ENCODE measurements around the gene SLC43A3.

Gene SLC43A3

DNA sequence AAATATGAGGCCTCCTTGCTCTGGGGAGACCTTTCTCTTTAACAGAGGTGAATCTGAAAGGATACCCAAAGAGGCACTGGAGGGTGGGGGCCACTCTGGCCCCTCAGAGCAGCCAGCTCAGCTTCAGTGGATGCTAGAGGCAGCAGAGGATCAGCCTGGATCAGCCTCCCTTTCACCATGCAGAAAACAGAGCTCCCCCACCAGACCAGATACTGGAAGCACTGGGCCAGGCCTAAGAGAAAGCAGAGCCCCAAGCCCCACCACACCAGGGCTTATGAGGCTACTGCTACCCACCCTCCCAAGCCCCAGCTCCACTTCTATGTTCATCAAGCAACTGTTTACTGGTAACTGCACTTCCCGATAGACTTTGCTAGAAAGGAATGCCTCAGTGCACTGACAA lies 4.0 kb upstream of the SLC43A3 start:
- no peak for DNase-seq (ENCODE audit: low spot score)
- in situ Hi-C loops (cut with MboI; ENCODE audit: low sequenced_read_pairs, unreplicated experiment) = no loop called here
- TF ChIP-seq, protein P1, sequence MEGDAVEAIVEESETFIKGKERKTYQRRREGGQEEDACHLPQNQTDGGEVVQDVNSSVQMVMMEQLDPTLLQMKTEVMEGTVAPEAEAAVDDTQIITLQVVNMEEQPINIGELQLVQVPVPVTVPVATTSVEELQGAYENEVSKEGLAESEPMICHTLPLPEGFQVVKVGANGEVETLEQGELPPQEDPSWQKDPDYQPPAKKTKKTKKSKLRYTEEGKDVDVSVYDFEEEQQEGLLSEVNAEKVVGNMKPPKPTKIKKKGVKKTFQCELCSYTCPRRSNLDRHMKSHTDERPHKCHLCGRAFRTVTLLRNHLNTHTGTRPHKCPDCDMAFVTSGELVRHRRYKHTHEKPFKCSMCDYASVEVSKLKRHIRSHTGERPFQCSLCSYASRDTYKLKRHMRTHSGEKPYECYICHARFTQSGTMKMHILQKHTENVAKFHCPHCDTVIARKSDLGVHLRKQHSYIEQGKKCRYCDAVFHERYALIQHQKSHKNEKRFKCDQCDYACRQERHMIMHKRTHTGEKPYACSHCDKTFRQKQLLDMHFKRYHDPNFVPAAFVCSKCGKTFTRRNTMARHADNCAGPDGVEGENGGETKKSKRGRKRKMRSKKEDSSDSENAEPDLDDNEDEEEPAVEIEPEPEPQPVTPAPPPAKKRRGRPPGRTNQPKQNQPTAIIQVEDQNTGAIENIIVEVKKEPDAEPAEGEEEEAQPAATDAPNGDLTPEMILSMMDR (IDR thresholded peaks at IDR 0.05; ENCODE audit: borderline replicate concordance, control extremely low read depth, extremely low read depth, insufficient read depth, missing control alignments) = no peak

DNA sequence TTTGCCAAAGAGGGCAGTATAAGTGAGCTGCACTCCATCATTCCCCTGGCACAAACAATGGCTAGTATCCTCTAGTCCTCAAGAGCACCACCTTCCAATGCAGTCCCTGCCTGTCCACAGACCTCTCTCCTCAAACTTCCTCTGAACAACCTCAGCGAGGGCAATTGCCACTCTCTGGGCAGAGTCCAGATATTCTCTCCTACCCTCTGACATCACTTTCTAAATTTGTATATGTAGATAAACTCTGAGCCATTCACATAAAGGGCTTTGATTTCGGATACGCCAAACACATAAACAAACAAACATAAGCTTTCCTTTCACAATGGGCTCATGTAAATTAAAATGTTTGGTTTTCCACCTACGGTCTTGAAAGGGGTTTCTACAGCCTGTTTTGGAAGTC lies 3.0 kb upstream of the SLC43A3 start:
- DNase-seq (ENCODE audit: low spot score) = no peak
- TF ChIP-seq, protein P1 (IDR thresholded peaks at IDR 0.05; ENCODE audit: borderline replicate concordance, control extremely low read depth, extremely low read depth, insufficient read depth, missing control alignments) = no peak
- in situ Hi-C loops (cut with MboI; ENCODE audit: low sequenced_read_pairs, unreplicated experiment) = no loop called here

DNA sequence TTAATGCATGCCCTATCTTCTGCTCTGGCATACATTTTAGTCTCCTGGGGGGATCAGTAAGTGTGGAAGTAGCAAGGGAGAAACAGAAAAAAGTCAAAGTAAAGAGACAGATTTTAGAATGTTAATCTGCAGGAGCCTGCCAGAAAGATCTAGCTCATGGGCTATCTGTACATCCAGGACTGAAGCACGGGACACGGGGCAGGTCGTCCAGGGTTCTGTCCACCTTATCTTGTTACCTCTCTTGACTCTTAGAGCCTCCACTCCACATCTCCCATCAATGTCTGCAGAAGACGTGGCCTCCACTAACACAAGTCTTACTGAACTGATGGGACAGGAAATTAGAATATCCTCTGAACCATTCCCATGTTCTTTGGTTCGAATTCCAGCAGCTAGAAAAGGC lies 1.7 kb upstream of the SLC43A3 start:
- in situ Hi-C loops (cut with MboI; ENCODE audit: low sequenced_read_pairs, unreplicated experiment) = no loop called here
- no peak for DNase-seq (ENCODE audit: low spot score)
- TF ChIP-seq, protein P1 (IDR thresholded peaks at IDR 0.05; ENCODE audit: borderline replicate concordance, control extremely low read depth, extremely low read depth, insufficient read depth, missing control alignments) = no peak

DNA sequence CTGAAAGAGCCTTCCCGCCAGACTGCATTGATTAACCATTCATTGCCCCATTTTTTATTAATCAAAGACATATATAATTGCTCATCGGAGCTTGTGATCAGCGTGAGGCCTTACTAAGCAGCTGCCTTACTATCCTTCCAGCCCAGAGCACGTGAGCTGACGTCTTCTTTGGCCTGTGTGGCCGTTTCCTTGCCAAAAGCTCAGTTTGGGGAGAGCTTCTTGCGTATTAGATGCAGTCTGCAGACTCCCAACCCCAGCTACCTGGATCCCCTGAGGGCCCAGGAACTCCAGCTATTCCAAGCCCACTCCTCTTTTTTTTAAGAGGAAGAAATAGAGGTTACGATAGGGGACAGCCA lies 784 bp upstream of the SLC43A3 start:
- TF ChIP-seq, protein P1 (IDR thresholded peaks at IDR 0.05; ENCODE audit: borderline replicate concordance, control extremely low read depth, extremely low read depth, insufficient read depth, missing control alignments) = no peak
- in situ Hi-C loops (cut with MboI; ENCODE audit: low sequenced_read_pairs, unreplicated experiment) = no loop called here
- DNase-seq (ENCODE audit: low spot score) = no peak

DNA sequence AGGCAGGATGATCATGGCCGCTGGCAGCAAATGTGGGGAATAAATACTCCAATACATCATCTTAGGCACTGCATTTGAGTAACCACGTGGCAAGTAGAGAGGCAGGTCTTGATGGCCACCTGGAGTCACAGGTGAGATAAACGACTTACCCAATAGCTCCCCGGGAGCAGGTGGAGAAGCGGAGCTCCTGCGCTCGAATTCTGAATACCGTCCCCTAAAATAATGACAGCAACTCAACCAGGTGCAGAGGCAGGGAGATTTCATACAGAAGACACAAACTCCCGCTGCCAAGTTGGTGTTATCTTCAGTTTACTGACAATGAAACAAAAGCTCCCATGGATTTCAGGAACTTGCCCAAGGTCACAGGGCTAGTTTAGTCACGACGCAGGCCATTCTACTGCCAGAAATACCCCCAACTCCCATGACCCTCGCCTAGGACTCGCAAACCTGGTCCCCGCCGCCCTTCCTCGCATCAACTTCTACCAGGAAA lies 437 bp downstream of the SLC43A3 start:
- DNase-seq (ENCODE audit: low spot score) = no peak
- TF ChIP-seq, protein P1 (IDR thresholded peaks at IDR 0.05; ENCODE audit: borderline replicate concordance, control extremely low read depth, extremely low read depth, insufficient read depth, missing control alignments) = no peak
- in situ Hi-C loops (cut with MboI; ENCODE audit: low sequenced_read_pairs, unreplicated experiment) = no loop called here

DNA sequence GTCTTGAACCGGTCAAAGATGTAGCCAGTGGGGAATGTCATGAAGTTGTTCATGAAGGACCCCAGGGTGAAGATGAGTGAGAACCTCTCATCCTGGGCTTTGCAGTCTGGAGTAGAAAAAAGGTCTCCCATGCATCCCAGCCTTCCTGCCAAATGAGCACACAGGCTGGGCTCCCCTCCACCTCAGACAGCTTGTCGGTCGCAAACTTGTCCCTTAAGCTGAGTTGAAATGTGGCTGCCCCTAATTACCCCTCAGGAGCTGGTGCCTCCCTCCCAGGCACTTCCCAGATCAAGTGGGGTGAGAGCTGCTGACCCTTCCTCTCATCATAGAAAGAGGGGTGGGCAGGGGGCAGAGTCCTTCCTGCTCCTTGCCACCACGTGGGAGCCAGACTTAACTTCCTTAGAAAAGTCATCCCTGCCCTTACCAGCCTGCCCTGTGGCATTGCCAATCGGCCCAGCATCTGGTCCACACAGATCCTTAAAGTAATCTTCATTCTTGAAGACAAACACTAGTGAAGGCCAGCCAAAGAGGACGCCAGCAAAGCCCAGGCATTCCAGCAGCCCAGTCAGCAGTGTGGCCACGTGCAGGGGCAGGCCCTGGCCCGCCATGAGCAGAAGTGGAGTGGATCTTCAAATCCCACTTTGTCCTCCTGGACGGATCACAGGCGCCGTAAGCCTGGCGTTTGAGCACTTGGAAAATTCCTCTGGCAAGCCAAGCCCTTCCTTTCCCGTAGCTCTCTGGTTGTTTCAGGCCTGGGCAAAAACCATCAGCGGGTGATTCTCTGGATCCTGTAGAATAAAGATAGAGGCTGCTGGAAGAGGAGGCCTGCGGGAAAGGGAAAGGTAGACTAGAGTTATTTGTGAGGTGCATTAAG lies 1.1 kb downstream of the SLC43A3 start:
- in situ Hi-C loops (cut with MboI; ENCODE audit: low sequenced_read_pairs, unreplicated experiment) = no loop called here
- no peak for DNase-seq (ENCODE audit: low spot score)
- TF ChIP-seq, protein P1 (IDR thresholded peaks at IDR 0.05; ENCODE audit: borderline replicate concordance, control extremely low read depth, extremely low read depth, insufficient read depth, missing control alignments) = no peak

Measured in GM13976 (cell line).